Measurements from ENCODE around the gene CBL.

The CBL gene

DNA sequence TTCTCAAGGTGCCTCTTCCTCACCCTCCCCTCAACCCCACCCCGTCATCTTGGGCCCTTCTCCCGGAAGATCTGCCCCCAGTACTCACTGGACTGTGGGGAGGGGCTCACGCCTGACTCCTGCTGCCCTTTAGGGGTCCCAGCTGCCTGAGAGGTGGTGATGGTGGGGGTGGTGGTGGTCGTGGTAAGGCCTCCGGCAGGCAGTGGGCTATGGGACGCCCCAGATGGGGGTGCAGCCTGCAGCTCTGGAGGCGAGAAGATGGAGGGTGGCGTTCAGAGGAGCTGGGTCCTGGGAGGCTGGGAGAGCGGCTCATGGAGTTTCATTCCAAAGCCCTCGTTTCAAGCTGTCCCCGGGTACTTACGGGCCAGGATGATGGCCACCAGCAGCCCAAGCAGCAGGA is 139.5 kb downstream of the CBL start (continued):
- no peak for TF ChIP-seq KLF7 (tag by site-specific recombination; IDR thresholded peaks at IDR 0.05; ENCODE audit: borderline replicate concordance)

DNA sequence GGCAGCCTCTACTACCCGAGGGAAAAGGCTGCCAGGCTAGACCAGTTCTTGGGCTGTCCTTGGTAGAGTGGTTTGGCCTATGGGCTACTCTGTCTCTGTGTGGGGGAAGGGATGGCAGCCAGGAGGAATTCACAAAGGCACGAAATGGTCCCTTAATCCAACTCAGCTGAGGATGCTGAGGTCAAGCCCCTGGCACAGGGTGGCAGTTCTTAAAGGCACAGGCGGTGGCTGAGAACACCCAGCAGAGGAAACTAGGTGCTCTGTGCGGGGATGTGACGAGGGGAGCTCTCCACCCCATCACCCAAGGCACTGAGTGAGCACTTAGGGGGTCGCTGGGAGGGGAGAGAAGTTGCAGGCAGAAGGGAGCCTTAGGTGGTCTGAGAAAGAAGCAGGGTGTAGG is 140.5 kb downstream of the CBL start, which contains the start of gene MFRP:
MFRP (minus strand) TSS at position 101 of the 400 bp plus-strand sequence. CDS start 192 bp downstream, outside the sequence.
- ChIA-PET POLR2A (no interaction called here), CTCF (interaction anchor here (1.9 to 3.4 kb wide), 2 partner anchors 8 to 14 kb away, joined by 5 to 34 read pairs; partner anchors contain the start of gene C1QTNF5)
- no peak for TF ChIP-seq SP7 (tag by site-specific recombination; IDR thresholded peaks at IDR 0.05)
- TF ChIP-seq ZNF416 (tag by site-specific recombination; IDR thresholded peaks at IDR 0.05), result no peak
- TF ChIP-seq OVOL3 (tag by site-specific recombination; IDR thresholded peaks at IDR 0.05), result no peak
- TF ChIP-seq, protein P1, sequence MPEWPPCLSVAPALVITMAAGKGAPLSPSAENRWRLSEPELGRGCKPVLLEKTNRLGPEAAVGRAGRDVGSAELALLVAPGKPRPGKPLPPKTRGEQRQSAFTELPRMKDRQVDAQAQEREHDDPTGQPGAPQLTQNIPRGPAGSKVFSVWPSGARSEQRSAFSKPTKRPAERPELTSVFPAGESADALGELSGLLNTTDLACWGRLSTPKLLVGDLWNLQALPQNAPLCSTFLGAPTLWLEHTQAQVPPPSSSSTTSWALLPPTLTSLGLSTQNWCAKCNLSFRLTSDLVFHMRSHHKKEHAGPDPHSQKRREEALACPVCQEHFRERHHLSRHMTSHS (tag by site-specific recombination; IDR thresholded peaks at IDR 0.05), result no peak
- no peak for TF ChIP-seq ZNF24 (tag by site-specific recombination; IDR thresholded peaks at IDR 0.05)
- TF ChIP-seq ZNF600 (tag by site-specific recombination; IDR thresholded peaks at IDR 0.05), result no peak
- TF ChIP-seq IKZF3 (tag by site-specific recombination; IDR thresholded peaks at IDR 0.05), result no peak
- TF ChIP-seq GLIS2 (tag by site-specific recombination; IDR thresholded peaks at IDR 0.05), result no peak
- no peak for TF ChIP-seq FEZF1 (tag by site-specific recombination; IDR thresholded peaks at IDR 0.05)
- no peak for TF ChIP-seq KLF8 (tag by site-specific recombination; IDR thresholded peaks at IDR 0.05)
- TF ChIP-seq ZNF10 (tag by site-specific recombination; IDR thresholded peaks at IDR 0.05), result no peak
- TF ChIP-seq ZNF433 (tag by site-specific recombination; IDR thresholded peaks at IDR 0.05; ENCODE audit: low read depth), result no peak
- TF ChIP-seq ZNF521 (tag by site-specific recombination; IDR thresholded peaks at IDR 0.05), result no peak
- TF ChIP-seq KLF7 (tag by site-specific recombination; IDR thresholded peaks at IDR 0.05; ENCODE audit: borderline replicate concordance), result no peak
- H3K4me3 ChIP-seq (ENCODE audit: low read depth, low read length), result no peak within 1 kb of the TSS
- H3K9me3 ChIP-seq (ENCODE audit: control insufficient read depth, insufficient read depth, low read depth, low read length), result no peaks in the 10 kb centered on the region
- H3K27ac ChIP-seq (ENCODE audit: extremely low read depth, low read depth, low read length), result no peak within 1 kb of the TSS
- no peaks in the 10 kb centered on the region for H3K36me3 ChIP-seq (ENCODE audit: control insufficient read depth in 2 of 2, insufficient read depth in 1 of 2, low read length in 2 of 2)
- H3K4me1 ChIP-seq (ENCODE audit: control insufficient read depth, insufficient read depth, low read length), result no peaks in the 10 kb centered on the region

DNA sequence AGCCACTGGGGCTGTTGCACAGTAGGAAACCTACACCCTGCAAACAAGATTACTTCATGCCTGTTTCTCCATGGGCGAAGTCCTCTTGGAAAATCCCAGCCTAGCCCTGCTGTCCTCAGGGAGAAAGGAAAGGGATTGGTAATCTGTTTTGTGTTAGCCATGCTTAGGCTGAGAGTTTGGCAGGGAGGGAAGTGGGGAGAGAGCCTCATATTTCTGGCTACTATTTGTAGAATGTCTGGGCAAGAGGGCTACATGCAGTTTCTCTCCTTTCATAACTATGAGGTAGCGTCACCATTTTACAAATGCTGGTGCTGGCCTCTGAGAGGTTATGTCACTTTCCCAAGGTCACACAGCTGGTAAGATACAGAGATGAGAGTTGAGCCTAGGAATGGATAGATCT is 141.1 kb downstream of the CBL start:
- TF ChIP-seq ZNF138 (tag by site-specific recombination; IDR thresholded peaks at IDR 0.05; ENCODE audit: borderline replicate concordance) (no peak), ZNF585B (tag by site-specific recombination; IDR thresholded peaks at IDR 0.05) (no peak), GLIS1 (tag by site-specific recombination; IDR thresholded peaks at IDR 0.05) (no peak), ZNF777 (tag by site-specific recombination; IDR thresholded peaks at IDR 0.05; ENCODE audit: borderline replicate concordance) (no peak), ZNF37A (tag by site-specific recombination; IDR thresholded peaks at IDR 0.05) (no peak), GLI4 (tag by site-specific recombination; IDR thresholded peaks at IDR 0.05) (no peak)
- H3K27ac ChIP-seq (ENCODE audit: extremely low read depth, low read depth, low read length), result no peak overlapping the region
- no peaks in the 10 kb centered on the region for H3K4me1 ChIP-seq (ENCODE audit: control insufficient read depth, insufficient read depth, low read length)
- no peaks in the 10 kb centered on the region for H3K36me3 ChIP-seq (ENCODE audit: control insufficient read depth in 2 of 2, insufficient read depth in 1 of 2, low read length in 2 of 2)
- H3K4me3 ChIP-seq (ENCODE audit: low read depth, low read length), result no peak overlapping the region
- ChIA-PET POLR2A (interaction anchor here (0.9 kb wide), 1 partner anchor 252 kb away, joined by 4 read pairs; a partner anchor contains a TSS), CTCF (interaction anchor here (1.3 to 3.4 kb wide), 3 partner anchors 8 to 23 kb away, joined by 5 to 34 read pairs (median 5); partner anchors contain the start of gene C1QTNF5)
- H3K9me3 ChIP-seq (ENCODE audit: control insufficient read depth, insufficient read depth, low read depth, low read length), result no peaks in the 10 kb centered on the region

DNA sequence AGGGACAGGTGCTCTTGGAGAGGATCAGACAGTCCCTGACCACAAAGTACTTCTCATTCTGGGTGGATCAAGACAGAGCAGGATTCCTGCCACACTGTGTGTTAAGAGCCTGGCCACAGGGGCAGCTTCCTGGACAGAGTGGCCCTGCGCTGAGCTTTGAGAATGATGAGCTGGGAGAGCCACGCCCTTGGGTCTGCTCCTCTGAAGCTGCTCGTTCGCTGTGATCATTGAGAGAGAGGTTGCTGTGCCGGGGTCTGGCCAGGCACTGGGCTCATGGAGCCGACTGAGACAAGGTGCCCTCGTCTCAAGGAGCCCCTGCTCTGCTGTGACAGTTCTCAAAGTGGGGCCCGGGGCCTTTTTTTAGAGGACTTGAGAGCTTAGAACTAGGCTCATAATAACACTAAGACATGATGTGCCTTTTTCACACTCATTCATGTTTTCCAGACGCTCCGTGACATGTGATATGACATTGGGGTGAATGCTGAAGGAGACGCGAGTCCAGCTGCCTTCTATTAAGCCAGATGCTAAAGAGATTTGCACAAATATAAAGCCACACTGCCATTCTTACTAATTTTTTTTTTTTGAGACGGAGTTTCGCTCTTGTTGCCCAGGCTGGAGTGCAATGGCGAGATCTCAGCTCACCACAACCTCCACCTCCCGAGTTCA is 141.9 kb downstream of the CBL start:
- POLR2A ChIA-PET, result interaction anchor here (0.8 to 1.0 kb wide), 3 partner anchors 10 to 253 kb away, joined by 3 to 8 read pairs (median 4); a partner anchor contains a TSS
- CTCF ChIA-PET, result interaction anchor here (0.7 to 3.4 kb wide), 7 partner anchors 9 to 28 kb away, joined by 3 to 34 read pairs (median 5); partner anchors contain the start of gene C1QTNF5

More for the DNA sequence above, 141.9 kb downstream of the CBL start:
- H3K36me3 ChIP-seq (ENCODE audit: control insufficient read depth in 2 of 2, insufficient read depth in 1 of 2, low read length in 2 of 2), result no peaks in the 10 kb centered on the region
- TF ChIP-seq ZNF596 (tag by site-specific recombination; IDR thresholded peaks at IDR 0.05), result no peak
- no peak for TF ChIP-seq ZNF311 (tag by site-specific recombination; IDR thresholded peaks at IDR 0.05; ENCODE audit: borderline replicate concordance)
- no peak for TF ChIP-seq ZBTB1 (tag by site-specific recombination; IDR thresholded peaks at IDR 0.05)
- TF ChIP-seq ZNF354C (tag by site-specific recombination; IDR thresholded peaks at IDR 0.05; ENCODE audit: borderline replicate concordance, low read depth), result no peak
- H3K4me3 ChIP-seq (ENCODE audit: low read depth, low read length), result no peak overlapping the region
- H3K27ac ChIP-seq (ENCODE audit: extremely low read depth, low read depth, low read length), result no peak overlapping the region
- H3K9me3 ChIP-seq (ENCODE audit: control insufficient read depth, insufficient read depth, low read depth, low read length), result no peaks in the 10 kb centered on the region
- no peaks in the 10 kb centered on the region; the same call in 1 of the 2 replicates for H3K4me1 ChIP-seq (ENCODE audit: control insufficient read depth, insufficient read depth, low read length)
